ENCODE data around the gene FKBP4.

GRCh38 chr12:2751686-2752085, 43.1 kb upstream of the FKBP4 start:
- TF ChIP-seq CTCF (IDR thresholded peaks at IDR 0.05) (no peak), POLR2A (IDR thresholded peaks at IDR 0.05) (no peak), EP300 (IDR thresholded peaks at IDR 0.05) (no peak), POLR2AphosphoS5 (IDR thresholded peaks at IDR 0.05) (no peak)

All from gastroesophageal sphincter (tissue), 3 donors.